NCI-H526 treated with DMSO at 0.1 percent for 48 hours (cell line): ENCODE data around the gene ILF2.
A peak's percentile ranks its signal among the peaks of the same experiment; 100 is the strongest.
"Not testable (repeated sequence)": the region's sequence is repeated elsewhere in the genome, so short reads cannot be mapped to it uniquely, and the experiment has no call there.

ENCODE experiments used
- DNase-seq: peaks from one replicate; lab custom pipeline; 2025; lab: John Stamatoyannopoulos, UW

ILF2 gene

DNA sequence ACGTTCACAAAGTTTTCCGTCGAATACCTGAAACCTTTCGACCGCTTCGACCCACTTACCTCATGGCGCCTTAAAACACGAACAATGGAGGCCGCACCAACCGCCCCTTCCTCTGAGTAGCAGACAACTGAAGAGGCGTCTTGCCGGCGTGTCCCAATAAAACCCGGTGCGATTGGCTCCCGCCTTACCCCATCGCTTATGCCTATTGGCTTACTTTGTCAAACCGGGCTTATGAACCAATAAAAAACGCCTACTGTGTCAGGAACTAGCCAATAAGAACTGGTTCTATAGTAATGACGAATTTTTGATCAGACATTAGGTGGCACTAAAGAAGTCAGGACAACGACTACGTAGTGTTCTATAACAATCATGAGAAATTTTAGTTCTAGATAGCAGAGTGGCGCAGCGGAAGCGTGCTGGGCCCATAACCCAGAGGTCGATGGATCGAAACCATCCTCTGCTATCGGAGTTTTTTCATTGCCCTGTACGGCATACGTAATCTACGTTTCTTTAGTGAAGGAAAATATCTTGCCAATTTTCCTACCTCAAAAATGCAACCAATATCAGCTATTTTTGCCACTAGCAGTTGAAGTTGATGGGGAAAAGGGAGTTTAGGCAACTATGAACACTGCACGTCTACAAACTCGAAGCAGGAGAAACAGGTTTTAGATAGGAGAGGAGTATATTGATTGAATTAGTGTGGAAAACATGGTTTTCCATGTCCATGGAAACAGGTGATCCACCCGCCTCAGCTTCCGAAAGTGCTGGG is at the start of gene ILF2:
ILF2 (minus strand) TSS at position 135 of the 769 bp plus-strand sequence; CDS start at position 64, 71 bp downstream.
- peak; percentile 100 for DNase-seq

DNA sequence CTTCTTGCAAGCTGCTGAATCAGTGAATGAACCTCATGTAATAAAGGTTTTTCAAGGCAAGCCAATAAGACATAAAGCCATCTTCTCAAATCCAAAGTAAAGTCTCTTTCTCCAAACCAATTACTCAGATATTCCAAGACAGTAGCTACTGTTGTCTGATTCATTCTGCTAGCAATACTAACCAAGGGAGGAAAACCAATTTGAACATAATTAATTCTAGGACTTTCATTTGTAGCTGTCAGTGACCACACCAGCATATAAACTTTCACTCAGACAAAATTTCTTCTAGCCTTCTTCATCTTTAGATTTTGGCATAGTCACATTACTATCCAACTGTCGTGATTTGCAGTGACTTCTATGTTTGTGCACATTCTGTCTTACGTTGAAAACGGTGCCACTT is 46.5 kb upstream of the ILF2 start:
- no peak for DNase-seq

DNA sequence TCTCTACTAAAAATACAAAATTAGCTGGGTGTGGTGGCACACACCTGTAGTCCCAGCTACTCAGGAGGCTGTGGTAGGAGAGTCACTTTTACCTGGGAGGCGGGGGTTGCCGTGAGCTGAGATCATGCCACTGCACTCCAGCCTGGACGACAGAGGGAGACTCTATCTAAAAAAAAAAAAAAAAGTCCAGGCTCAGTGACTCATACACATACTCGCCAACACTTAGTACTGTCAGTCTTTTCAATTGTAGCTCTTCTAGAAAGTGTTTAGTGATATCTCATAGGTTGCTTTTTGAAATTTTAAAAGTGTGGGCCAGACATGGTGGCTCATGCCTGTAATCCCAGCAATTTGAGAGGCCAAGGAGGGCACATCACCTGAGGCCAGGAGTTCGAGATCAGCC is 45.4 kb upstream of the ILF2 start:
- not testable (repeated sequence) for DNase-seq

DNA sequence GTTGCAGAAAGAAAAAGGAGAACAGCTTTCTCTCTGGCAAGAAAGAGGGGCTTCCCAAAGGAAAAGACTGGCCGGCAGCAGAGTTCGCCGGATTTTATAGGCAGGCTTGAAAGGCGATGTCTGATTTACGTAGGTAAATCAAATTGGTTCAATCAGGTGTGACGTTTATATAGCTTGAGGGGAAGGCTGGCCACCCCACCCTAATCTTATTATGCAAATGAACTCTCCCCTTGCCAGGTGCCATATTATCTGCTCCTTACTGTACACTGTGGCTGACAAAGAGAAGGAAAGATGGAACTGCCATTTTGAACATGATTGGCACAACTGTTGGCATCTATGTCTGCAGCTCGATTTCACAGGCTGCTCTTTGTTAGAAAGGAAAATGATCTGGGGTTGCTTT is 40.2 kb upstream of the ILF2 start:
- peak; percentile 89 for DNase-seq

DNA sequence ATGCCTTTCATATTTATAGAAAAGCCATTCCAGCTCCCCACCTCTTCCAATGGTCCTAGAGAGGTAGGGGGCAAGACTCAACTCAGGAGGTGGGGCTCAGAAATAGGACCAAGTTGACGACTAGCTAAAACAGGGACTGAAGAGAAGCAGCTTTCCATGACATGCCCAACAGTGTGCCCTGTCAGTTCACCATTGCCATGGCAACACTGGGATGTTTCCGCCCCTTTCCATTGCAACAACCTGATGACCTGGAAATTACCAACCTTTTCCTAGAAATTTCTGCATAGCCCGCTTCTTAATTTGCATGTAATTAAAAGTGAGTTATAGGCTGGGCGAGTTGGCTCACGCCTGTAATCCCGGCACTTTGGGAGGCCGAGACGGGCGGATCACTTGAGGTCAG is 34.7 kb upstream of the ILF2 start:
- no peak for DNase-seq

DNA sequence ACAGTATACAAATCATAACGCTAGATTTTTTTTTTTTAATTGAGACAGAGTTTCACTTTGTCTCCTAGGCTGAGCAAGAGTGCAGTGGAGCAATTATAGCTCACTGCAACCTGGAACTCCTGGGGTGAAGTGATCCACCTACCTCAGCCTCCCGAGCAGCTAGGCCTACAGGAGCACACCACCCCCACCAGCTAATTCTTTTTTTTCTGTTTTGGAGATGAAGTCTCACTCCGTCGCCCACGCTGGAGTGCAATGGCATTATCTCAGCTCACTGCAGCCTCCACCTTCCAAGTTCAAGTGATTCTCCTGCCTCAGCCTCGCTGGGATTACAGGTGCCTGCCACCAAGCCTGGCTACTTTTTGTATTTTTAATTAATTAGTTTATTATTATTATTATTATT is 29.0 kb upstream of the ILF2 start:
- no peak for DNase-seq

DNA sequence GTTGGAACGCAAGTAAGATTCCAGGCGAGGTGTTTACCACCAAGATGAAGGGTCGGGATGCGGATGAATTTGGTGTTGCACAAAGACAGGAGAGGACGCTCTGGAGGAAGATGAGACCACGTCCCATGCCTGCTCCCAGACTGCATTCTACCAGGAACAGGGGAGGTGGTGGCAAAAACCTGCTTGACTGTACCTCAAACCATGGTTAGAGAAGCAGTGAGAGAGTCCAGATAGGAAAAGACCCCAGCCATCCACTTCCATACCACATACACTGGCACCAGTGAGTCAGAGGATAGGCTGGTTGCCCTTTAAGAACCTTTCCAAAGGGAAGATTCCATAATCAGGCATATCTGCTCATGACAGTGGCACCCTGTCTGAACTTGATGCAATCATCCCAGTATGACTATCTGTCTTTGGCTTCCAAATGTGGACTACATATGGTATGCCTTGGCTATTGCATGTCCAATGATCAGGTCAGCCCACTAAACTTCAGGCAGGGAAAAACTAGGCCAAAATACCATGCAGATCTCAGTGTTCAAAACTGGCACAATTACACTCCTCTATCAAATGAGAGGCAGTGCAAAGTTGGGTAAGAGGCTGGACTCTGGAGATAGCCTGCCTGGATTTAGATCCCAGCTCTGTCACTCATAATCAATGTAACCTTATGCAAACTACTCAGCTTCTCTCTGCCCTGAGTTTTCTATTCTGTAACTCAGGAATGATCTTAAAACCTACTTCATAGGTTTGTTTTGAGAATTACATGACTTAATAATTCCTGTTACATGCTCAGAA is 28.3 kb upstream of the ILF2 start:
- no peak for DNase-seq

DNA sequence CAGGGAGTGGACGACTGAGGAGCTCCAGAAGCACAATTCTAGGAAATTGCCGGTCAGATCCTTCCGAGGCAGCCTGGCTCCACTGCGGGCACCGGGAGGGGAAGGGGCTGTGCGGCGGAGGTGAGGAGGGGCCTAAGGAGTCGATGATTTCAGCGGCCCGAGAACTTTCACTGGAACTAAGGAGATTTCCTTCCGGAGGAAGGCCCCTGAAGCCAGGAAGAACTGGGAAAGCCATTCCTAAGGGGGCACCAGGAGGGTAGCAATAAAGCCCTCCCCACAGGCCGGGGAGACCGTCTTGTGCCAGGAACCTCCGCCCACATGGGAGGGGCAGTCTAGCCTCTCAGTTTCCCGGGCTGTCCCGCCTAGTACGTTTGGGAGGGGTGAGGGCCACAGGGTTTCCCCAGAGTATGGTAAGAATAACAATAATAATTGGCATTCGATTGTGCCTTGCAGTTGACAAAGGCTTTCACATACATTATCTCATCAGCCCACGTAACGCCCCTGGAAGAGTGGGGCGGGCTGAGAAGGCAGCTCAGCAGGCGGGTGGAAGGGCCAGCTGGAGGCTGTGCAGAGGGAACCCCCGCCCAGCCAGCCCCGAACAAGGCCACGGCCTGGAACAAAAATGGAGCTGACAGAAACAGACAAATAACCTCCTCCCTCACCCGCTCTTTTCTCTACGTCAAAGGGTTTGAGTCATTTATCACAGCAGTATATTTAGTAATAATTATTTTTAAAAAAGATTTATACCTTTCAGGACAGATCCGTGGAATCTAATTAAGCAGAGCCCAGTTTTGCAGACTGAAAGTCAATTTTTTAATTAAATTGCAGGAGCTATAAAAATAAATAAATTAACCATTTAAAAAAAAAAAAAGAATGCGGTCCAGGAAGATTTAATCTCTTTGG is 27.5 kb upstream of the ILF2 start:
- no peak for DNase-seq

DNA sequence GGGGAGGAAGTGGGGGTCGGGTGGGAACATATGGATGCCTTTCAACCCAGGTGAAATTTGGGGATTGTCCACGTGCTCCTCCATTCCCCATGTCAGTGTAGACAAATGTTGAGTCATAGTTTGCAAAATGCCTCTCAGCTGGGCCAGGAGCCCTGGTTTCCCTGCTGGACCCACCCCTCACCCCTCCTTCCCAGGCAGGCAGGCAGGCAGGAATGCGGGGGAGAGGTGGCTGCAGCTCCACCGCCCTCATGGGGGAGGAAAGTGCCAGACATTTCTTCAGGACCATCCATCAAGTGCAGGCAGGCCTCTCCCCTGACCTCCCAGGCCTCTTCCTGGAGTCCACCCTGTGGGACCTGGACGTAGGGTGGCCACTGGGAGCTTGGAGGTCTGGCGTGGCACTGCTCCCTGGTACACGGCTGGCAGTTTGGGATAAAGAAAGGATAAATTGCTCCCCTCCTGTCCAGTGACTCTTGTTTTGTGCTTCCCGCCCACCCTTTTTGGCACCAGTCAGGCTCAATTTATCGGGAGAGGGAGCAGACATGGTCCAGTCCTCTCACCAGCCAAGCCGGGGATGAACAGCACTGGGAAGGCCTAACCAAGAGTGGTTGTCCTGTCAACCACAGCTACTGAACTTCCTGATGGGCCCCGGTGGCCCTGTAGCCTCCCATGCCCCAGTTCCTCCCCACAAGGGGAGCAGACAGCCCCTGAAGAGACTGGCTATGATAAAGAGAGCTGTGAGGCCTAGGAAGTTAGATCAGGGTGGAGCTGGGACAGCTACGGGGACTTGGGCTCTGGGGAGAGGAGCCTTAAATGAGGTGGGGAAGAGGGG is 26.6 kb upstream of the ILF2 start:
- DNase-seq, result no peak

DNA sequence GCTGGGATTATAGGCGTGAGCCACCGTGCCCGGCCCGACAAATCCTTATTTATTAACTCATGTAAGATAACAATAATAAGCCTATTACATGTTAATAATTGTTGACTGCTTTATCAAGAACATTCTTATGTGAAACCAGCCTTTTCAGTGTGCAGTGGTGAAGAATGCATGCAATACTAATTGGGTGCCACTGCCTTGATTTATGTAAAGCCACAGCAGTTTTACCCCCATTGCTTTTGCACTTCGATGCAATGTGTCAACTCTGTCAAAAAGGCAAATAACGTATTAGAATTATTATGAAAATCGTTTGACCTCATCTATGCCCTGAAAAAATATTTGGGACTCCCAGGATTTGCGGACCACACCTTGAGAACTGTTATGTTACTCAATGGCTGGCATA is 25.9 kb upstream of the ILF2 start:
- no peak for DNase-seq

DNA sequence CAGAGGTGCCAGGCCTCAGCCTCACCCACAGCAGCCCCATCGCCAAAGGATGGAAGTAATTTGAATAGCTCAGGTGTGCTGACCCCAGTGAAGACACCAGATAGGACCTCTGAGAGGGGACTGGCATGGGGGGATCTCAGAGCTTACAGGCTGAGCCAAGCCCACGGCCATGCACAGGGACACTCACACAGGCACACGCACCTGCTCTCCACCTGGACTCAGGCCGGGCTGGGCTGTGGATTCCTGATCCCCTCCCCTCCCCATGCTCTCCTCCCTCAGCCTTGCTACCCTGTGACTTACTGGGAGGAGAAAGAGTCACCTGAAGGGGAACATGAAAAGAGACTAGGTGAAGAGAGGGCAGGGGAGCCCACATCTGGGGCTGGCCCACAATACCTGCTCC is 22.7 kb upstream of the ILF2 start:
- no peak for DNase-seq

DNA sequence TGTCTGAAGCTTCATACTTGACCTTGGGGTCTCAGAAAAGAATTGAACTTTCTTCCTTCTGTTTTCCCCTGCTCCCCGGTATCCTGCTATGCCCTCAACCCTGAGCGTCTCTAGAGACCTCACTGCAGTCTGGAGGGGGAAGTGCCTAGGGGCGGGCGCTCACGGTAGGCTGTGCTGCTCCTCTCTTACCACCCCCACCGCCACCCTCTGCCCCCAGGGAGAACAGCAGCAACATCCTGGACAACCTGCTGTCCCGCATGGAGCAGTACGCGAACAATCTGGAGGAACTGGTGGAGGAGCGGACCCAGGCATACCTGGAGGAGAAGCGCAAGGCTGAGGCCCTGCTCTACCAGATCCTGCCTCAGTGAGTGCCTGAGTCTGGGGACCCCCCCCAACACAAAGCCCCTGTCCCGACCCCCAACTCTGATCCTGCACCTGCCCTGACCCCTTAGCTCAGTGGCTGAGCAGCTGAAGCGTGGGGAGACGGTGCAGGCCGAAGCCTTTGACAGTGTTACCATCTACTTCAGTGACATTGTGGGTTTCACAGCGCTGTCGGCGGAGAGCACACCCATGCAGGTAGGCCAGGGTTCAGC is 18.0 kb upstream of the ILF2 start:
- DNase-seq, result no peak

DNA sequence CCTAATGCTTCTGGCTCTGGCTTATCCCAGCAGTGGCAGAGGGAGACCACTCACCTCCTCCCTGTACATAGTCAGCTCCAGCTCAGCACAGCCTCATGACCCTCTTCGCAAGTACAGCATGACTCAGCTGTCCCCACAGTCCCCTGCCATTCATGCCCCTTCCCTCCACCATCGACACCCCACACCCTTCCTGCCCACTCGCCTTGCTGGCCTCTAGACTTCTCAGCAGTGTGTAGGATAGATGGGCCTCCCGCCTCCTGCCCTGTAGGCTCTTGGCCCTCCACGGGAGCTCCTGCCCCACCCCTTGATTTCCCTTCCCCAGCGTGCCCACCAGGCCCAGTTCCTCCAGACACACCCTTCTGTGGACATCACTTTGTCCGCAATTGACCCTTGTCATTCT is 17.5 kb upstream of the ILF2 start:
- no peak for DNase-seq

DNA sequence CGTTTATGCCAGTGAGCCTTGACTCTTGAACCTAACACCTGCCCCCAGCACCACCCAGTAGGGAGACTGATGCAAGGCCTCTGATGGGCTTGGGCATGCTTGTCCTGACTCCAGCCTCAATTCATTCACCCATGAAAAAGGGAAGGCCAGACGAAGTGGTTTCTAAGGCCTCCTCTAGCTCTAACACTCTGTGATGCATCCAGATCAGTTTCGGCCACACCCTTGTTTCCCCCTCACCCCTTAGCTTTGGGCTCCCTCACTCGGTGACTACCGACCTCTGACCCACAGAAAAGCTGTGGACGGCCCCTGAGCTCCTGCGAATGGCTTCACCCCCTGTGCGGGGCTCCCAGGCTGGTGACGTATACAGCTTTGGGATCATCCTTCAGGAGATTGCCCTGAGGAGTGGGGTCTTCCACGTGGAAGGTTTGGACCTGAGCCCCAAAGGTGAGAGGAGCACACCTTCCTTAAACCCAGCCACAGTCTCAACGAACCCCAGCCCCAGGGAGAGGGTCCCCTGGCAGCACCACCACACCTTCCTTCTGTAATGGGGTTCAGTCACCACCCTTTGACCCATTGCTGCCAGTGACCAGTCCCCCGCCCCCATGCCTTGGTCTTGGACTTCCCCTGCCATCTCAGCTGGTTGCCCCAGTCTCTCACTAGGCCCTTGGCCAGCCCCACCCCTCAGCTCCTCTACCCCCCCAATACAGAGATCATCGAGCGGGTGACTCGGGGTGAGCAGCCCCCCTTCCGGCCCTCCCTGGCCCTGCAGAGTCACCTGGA is 16.7 kb upstream of the ILF2 start:
- DNase-seq, result no peak

DNA sequence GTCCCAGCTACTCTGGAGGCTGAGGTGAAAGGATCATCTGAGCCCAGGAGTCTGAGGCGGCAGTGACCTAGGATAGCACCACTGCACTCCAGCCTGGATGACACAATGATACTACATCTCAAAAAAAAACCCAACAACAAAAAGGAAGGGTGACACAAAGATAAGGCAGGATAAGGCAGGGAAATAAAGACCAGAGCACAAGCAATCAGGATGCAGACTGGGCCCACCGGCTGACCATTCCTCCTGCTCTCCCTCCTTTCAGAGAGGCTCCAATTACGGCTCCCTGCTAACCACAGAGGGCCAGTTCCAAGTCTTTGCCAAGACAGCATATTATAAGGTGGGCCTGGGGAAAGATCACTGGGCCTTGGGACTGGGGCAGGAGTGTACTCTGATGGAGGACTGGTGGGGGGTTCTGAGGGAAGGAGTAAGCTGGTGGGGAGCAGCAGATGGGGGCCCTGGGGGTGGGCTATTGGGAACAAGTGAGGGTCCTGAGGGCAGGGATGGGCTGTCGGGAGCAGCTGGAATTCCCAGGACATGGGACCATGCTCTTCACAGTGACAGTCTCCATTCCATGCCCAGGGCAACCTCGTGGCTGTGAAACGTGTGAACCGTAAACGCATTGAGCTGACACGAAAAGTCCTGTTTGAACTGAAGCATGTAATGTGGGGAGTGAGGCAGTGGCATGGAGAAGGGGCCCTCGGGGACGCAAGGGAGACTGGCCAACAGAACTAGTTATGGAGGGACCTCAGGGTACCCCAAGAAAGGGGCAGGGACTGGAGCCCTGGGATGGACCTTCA is 14.9 kb upstream of the ILF2 start:
- DNase-seq, result no peak

DNA sequence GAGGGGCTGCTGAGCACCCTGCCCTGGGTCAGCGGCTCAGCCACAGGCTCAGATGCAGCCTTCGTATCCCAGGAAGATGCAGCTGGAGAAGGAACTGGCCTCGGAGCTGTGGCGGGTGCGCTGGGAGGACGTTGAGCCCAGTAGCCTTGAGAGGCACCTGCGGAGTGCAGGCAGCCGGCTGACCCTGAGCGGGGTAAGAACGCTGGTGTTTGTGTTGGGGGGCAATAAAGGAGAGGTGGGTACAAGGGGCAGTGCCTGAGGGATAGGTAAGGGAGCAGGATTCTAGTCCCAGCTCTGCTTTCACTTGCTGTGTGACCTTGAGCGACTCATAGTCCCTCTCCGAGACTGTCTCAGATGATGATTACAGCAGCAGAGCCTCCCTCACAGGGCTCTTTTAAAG is 14.1 kb upstream of the ILF2 start:
- DNase-seq, result no peak

DNA sequence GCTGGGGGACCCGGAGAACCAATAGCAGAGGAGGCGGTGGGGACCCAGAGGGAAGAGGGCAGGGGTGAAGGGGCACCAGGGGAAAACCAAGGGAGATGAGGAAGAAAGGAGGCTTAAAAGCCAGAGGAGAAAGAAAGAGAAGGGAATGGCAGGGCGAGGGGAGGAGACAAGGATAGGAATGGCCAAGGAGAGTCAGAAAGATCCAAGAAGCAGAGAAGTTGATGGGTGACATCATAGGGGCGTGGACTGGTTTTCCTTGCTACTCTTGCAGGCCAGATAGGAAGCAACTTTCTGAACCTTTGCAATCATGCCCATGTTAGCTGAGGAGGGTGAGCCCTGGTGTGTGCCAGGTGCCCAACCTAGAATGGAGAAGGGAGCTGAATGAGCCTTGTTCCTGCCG is 13.1 kb upstream of the ILF2 start:
- DNase-seq, result no peak

DNA sequence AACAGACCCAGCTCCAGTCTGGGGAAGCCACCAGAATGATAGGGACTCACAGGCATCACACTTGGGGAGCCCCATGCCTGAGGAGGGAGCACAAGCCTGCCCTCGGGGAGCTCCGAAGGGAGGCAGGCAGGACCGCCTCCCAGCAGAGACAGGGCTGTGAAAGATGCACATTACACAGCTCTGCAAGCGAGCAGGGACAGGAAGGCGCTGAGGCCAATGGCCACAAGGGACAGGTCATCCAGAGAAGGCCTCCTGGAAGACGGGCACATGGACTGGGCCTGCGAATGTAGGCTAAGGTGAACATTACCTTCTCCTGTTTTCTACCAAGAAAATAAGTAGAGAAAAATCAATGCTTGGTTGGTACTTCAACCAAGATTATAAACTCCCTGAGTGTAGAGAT is 11.9 kb upstream of the ILF2 start:
- no peak for DNase-seq

DNA sequence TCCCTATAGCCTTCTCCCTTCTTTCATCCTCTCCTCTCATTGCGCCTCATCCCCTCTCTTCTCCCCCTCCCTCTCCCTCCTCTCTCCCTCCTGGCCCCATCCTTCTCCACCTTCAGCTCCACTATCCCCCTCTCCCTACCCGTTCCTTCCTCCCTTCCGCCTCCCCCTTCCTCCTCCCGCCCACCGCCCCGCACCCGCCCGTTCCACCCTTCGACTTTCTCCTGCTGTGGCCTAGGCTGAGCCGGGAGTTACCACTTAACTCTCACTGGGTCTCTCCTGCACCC is 9.3 kb upstream of the ILF2 start:
- no peak for DNase-seq
